HCT116 (cell line): Measurements from ENCODE around the gene MYO3B.

ENCODE experiments used
- EZH2 ChIP-seq: fragments of 200-600 bp; sonication (generic); IDR thresholded peaks from 2 replicates; pipeline ENCODE4 v1.6.1; 2017; ENCODE audit warnings: antibody characterized with exemption, mixed run types
- EZH2phosphoT487 ChIP-seq: fragments of 200-600 bp; IDR thresholded peaks from 2 replicates; pipeline ENCODE4 v1.6.1; 2018; ENCODE audit warnings: antibody characterized with exemption, borderline replicate concordance
- RAD21 ChIP-seq: IDR thresholded peaks from 2 replicates; pipeline ENCODE4 v1.6.1; 2012; ENCODE audit warnings: low read depth, mild to moderate bottlenecking
- YY1 ChIP-seq: IDR thresholded peaks from 2 replicates; pipeline ENCODE4 v1.6.1; 2011; ENCODE audit warnings: low read length, low read depth, moderate library complexity, mild to moderate bottlenecking; ENCODE audit not compliant: insufficient replicate concordance; ENCODE audit errors: extremely low read depth
- ZNF274 ChIP-seq: fragments of 200-500 bp; sonication (Bioruptor generic); IDR thresholded peaks from 2 replicates; pipeline ENCODE4 v1.6.1; 2014; ENCODE audit warnings: mild to moderate bottlenecking, low read depth, low read length, inconsistent platforms
- TF ChIP-seq, protein P1 (sequence below), 3 experiments: fragments of 200-600 bp in 1 of 3; sonication (generic) in 1 of 3; IDR thresholded peaks in 2 of 3; conservative IDR thresholded peaks in 1 of 3; 2 replicates each; pipeline ENCODE4 v1.5.1; 2012 to 2017; ENCODE audit warnings: low read depth in 2 of 3, low read length in 2 of 3, antibody characterized with exemption in 1 of 3, borderline replicate concordance in 1 of 3, control low read depth in 1 of 3, mild to moderate bottlenecking in 1 of 3, mixed read lengths in 1 of 3, mixed run types in 1 of 3, moderate library complexity in 1 of 3; ENCODE audit not compliant: insufficient read depth in 1 of 3
- TF ChIP-seq, protein P2 (sequence below): IDR thresholded peaks from 2 replicates; pipeline ENCODE4 v1.6.1; 2012

DNA sequence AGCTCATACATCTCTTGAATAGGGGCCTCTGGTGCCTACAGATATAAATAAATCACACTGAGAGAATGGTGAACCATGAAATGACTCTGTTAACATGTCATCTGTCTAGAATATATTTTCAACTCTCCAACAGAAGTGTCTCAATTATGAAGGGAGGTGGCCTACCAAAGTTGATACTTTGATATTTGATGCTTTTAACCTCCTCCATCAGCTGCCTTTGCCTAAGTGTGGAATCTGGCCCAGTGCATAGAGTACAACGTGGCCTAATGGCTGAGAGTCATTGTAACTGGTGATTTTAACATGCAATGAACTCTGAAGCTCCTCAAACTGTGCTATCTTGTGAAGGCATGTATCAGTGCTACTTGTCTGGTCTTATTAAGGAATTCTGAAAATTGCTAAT lies 93.4 kb downstream of the MYO3B start:
- TF ChIP-seq, protein P1, sequence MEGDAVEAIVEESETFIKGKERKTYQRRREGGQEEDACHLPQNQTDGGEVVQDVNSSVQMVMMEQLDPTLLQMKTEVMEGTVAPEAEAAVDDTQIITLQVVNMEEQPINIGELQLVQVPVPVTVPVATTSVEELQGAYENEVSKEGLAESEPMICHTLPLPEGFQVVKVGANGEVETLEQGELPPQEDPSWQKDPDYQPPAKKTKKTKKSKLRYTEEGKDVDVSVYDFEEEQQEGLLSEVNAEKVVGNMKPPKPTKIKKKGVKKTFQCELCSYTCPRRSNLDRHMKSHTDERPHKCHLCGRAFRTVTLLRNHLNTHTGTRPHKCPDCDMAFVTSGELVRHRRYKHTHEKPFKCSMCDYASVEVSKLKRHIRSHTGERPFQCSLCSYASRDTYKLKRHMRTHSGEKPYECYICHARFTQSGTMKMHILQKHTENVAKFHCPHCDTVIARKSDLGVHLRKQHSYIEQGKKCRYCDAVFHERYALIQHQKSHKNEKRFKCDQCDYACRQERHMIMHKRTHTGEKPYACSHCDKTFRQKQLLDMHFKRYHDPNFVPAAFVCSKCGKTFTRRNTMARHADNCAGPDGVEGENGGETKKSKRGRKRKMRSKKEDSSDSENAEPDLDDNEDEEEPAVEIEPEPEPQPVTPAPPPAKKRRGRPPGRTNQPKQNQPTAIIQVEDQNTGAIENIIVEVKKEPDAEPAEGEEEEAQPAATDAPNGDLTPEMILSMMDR (IDR thresholded peaks at IDR 0.05 in 2 of 3, conservative IDR thresholded peaks at IDR 0.05 in 1 of 3; ENCODE audit: borderline replicate concordance in 1 of 3, insufficient read depth in 1 of 3, low read depth in 2 of 3, low read length in 2 of 3): no peak
- TF ChIP-seq EZH2 (no peak), YY1 (no peak), RAD21 (no peak), ZNF274 (no peak), EZH2phosphoT487 (no peak)
- TF ChIP-seq, protein P2, sequence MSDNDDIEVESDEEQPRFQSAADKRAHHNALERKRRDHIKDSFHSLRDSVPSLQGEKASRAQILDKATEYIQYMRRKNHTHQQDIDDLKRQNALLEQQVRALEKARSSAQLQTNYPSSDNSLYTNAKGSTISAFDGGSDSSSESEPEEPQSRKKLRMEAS: no peak
